ENCODE data around the gene TRABD.

TRABD gene

GRCh38 chr22:50176850-50177536 lies 8.7 kb upstream of the TRABD start:
- no peak for TF ChIP-seq CTCF (IDR thresholded peaks at IDR 0.05)
- Histone ChIP-seq H3K27ac (no peak overlapping the region), H3K9me3 (no peaks in the 10 kb centered on the region), H3K4me3 (no peak overlapping the region), H3K27me3 (peaks cover 0 to 86% of the 10 kb centered on the region in 2 donors), H3K4me1 (peaks cover 0 to 4% (median 0%) of the 10 kb centered on the region in 4 donors), H3K36me3 (no peaks in the 10 kb centered on the region)
- intact Hi-C loops (cut with DNase I; ENCODE audit: low total_unique reads) = no loop called here
- DNase-seq = no peak

DNA sequence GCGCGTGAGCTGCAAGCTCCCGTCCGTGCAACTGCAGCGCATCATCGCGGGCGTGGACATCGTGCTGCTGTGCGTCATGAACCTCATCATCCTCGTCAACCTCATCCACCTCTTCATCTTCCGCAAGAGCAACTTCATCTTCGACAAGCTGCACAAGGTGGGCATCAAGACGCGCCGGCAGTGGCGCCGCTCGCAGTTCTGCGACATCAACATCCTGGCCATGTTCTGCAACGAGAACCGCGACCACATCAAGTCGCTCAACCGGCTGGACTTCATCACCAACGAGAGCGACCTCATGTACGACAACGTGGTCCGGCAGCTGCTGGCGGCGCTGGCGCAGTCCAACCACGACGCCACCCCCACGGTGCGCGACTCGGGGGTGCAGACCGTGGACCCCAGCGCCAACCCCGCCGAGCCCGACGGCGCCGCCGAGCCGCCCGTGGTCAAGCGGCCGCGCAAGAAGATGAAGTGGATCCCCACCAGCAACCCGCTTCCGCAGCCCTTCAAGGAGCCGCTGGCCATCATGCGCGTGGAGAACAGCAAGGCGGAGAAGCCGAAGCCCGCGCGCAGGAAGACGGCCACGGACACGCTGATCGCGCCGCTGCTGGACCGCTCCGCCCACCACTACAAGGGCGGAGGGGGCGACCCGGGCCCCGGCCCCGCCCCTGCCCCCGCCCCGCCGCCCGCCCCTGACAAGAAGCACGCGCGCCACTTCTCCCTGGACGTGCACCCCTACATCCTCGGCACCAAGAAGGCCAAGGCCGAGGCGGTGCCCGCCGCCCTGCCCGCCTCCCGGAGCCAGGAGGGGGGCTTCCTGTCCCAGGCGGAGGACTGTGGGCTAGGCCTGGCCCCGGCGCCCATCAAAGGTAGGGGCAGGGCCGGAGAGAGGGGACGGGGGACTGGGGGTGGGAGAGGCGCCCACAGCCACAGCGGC lies 7.9 kb upstream of the TRABD start:
- Histone ChIP-seq H3K4me1 (peaks cover 0 to 12% (median 0%) of the 10 kb centered on the region in 4 donors), H3K9me3 (no peaks in the 10 kb centered on the region), H3K27ac (no peak overlapping the region), H3K27me3 (peaks cover 0 to 80% of the 10 kb centered on the region in 2 donors), H3K4me3 (no peak overlapping the region), H3K36me3 (no peaks in the 10 kb centered on the region)
- no peak for DNase-seq
- intact Hi-C loops (cut with DNase I; ENCODE audit: low total_unique reads) = no loop called here
- TF ChIP-seq CTCF (IDR thresholded peaks at IDR 0.05) = no peak

GRCh38 chr22:50178471-50178864 lies 7.2 kb upstream of the TRABD start:
- DNase-seq = peak in 1 of 2 donors; percentile 64
- H3K27me3 ChIP-seq = peaks cover 0 to 74% of the 10 kb centered on the region in 2 donors
- TF ChIP-seq CTCF (IDR thresholded peaks at IDR 0.05) = no peak
- peaks cover 0 to 19% (median 0%) of the 10 kb centered on the region in 4 donors for H3K4me1 ChIP-seq
- no peaks in the 10 kb centered on the region for H3K9me3 ChIP-seq
- no peaks in the 10 kb centered on the region for H3K36me3 ChIP-seq
- no peak overlapping the region for H3K4me3 ChIP-seq
- no peak overlapping the region for H3K27ac ChIP-seq
- intact Hi-C loops (cut with DNase I; ENCODE audit: low total_unique reads) = no loop called here

DNA sequence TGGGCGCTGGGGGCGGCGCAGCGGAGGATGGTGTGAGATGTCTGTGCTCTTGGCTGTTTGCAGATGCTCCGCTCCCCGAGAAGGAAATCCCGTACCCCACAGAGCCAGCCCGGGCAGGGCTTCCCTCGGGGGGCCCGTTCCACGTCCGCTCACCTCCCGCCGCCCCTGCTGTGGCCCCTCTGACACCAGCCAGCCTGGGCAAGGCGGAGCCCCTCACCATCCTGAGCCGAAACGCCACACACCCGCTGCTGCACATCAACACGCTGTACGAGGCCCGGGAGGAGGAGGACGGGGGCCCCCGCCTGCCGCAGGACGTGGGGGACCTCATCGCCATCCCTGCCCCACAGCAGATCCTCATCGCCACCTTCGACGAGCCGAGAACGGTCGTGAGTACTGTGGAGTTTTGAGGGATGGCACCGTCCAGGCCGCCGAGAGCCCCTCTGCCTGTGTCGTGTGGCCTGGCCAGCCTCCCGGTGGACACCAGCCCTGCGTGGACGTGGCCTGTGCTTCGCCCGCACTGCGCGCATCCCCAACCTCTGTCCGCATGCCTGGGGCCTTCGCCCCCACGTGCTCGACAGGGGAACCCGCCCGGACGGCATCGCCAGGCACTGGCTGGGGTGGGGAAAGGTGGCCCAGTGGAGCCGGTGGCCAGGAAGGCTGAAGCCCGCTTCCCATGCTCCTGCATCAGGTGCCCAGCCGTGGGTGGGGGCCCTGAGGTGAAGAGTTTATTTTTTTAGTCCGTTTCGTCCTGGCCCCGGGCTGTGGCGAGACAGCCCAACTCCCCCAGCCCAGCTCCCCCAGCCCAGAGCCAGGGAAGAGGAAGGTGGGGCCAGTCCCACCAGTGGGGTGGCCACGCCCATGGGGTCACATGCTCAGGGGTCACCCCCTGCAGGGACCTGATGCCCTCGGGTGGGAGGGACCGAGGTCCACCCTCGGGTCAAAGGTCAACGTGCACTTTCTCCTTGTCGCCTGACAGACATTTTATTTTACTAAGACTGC lies 6.5 kb upstream of the TRABD start:
- no peak for TF ChIP-seq CTCF (IDR thresholded peaks at IDR 0.05)
- no peak overlapping the region for H3K4me3 ChIP-seq
- H3K27ac ChIP-seq = no peak overlapping the region
- no peaks in the 10 kb centered on the region for H3K9me3 ChIP-seq
- peaks cover 0 to 67% of the 10 kb centered on the region in 2 donors for H3K27me3 ChIP-seq
- H3K36me3 ChIP-seq = no peaks in the 10 kb centered on the region
- H3K4me1 ChIP-seq = peaks cover 0 to 26% (median 2%) of the 10 kb centered on the region in 4 donors
- peak in 1 of 2 donors; percentile 63 for DNase-seq
- intact Hi-C loops (cut with DNase I; ENCODE audit: low total_unique reads) = no loop called here
